ENCODE data around the gene WFS1. TPM values are rescaled to one million over a fixed set of nuclear protein-coding genes. Genes with fewer than 3 reads are reported as not detected.

WFS1 gene
- total and polyA plus RNA-seq, 2 experiments from 2014 or later = 36.1 to 43.1 TPM

DNA sequence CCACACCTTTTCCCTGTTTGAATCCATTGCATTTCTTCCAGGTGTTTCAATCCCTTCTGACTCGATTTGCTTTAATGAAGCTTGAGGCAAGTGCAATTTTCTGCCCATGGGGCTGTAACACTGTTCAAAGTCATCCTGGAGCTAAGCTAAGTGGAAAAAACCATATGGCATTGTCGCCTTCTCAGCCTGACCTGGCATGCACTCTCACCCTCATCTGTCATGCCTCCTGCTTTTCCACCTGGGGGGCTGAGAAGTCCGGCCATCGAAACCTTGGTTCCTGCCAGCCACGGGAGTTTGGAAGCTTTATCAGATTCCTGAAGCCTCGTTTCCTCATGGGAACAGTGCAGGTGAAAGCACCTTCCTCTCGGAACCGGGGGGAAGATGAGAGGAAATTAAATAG lies 38.2 kb downstream of the WFS1 start:
- no peaks in the 10 kb centered on the region for H3K79me2 ChIP-seq
- H3K9me3 ChIP-seq (ENCODE audit: low read depth) = no peaks in the 10 kb centered on the region
- TF ChIP-seq, protein P1, sequence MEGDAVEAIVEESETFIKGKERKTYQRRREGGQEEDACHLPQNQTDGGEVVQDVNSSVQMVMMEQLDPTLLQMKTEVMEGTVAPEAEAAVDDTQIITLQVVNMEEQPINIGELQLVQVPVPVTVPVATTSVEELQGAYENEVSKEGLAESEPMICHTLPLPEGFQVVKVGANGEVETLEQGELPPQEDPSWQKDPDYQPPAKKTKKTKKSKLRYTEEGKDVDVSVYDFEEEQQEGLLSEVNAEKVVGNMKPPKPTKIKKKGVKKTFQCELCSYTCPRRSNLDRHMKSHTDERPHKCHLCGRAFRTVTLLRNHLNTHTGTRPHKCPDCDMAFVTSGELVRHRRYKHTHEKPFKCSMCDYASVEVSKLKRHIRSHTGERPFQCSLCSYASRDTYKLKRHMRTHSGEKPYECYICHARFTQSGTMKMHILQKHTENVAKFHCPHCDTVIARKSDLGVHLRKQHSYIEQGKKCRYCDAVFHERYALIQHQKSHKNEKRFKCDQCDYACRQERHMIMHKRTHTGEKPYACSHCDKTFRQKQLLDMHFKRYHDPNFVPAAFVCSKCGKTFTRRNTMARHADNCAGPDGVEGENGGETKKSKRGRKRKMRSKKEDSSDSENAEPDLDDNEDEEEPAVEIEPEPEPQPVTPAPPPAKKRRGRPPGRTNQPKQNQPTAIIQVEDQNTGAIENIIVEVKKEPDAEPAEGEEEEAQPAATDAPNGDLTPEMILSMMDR (IDR thresholded peaks at IDR 0.05; ENCODE audit: poor library complexity) = no peak
- TF ChIP-seq EZH2 (IDR thresholded peaks at IDR 0.05; ENCODE audit: borderline replicate concordance) (no peak), EZH2phosphoT487 (IDR thresholded peaks at IDR 0.05; ENCODE audit: low read depth, severe bottlenecking, unreplicated experiment) (no peak)
- no peak overlapping the region for H3K27ac ChIP-seq
- 90% methylated on average over 8 of the region's 8 CpGs for WGBS (ENCODE audit: low lambda C conversion rate, missing lambda C conversion rate)
- H2AFZ ChIP-seq = no peak overlapping the region
- peaks cover 12% of the 10 kb centered on the region for H3K27me3 ChIP-seq
- H3K4me3 ChIP-seq = no peak overlapping the region
- no peaks in the 10 kb centered on the region for H3K36me3 ChIP-seq (replicated peaks; ENCODE audit: insufficient read depth, low read depth)
- no peak for DNase-seq (ENCODE audit: low spot score)
- no peaks in the 10 kb centered on the region for H3K9me2 ChIP-seq (replicated peaks; ENCODE audit: insufficient read depth)
- no peaks in the 10 kb centered on the region for H4K20me1 ChIP-seq (ENCODE audit: insufficient read depth, poor library complexity, severe bottlenecking)
- H3K4me2 ChIP-seq = no peak overlapping the region
- peaks cover 5% of the 10 kb centered on the region for H3K4me1 ChIP-seq (ENCODE audit: insufficient read depth)

- 2% methylated on average over 33 of the region's 65 CpGs for WGBS (ENCODE audit: low lambda C conversion rate, missing lambda C conversion rate)
Observed at GRCh38 chr4:6308899-6309643, 39.4 kb downstream of the WFS1 start.

DNA sequence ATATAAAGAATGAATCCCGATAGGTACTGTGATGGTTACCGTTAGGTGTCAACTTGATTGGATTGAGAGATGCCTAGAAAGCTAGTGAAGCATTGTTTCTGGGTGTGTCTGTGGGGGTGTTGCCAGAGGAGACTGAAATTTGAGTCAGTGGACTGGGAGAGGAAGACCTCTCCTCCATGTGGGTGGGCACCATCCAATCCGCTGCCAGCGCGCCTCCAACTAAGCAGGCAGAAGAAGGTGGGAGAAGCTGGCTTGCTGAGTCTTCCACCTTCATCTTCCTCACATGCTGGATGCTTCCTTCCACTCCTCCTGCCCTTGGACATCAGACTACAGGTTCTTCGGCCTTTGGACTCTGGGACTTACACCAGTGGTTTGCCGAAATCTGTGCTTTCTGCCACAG lies 40.1 kb downstream of the WFS1 start:
- Histone ChIP-seq H3K4me3 (peak overlapping the region; percentile 67), H2AFZ (peak overlapping the region; percentile 94)

More at GRCh38 chr4:6308899-6309643, 39.4 kb downstream of the WFS1 start:
- peaks cover 5% of the 10 kb centered on the region for H3K4me1 ChIP-seq (ENCODE audit: insufficient read depth)
- H3K4me3 ChIP-seq = peak overlapping the region; percentile 67
- H3K79me2 ChIP-seq = no peaks in the 10 kb centered on the region
- TF ChIP-seq EZH2 (IDR thresholded peaks at IDR 0.05; ENCODE audit: borderline replicate concordance) = no peak
- TF ChIP-seq EZH2phosphoT487 (IDR thresholded peaks at IDR 0.05; ENCODE audit: low read depth, severe bottlenecking, unreplicated experiment) = no peak
- TF ChIP-seq, protein P1 (IDR thresholded peaks at IDR 0.05; ENCODE audit: poor library complexity) = peak; percentile 21
- peak overlapping the region; percentile 98 for H3K4me2 ChIP-seq
- H3K27me3 ChIP-seq = peaks cover 12% of the 10 kb centered on the region
- peak overlapping the region; percentile 63 for H3K27ac ChIP-seq
- peak; percentile 71 for DNase-seq (ENCODE audit: low spot score)
- no peaks in the 10 kb centered on the region for H4K20me1 ChIP-seq (ENCODE audit: insufficient read depth, poor library complexity, severe bottlenecking)
- no peaks in the 10 kb centered on the region for H3K36me3 ChIP-seq (replicated peaks; ENCODE audit: insufficient read depth, low read depth)
- H3K9me2 ChIP-seq (replicated peaks; ENCODE audit: insufficient read depth) = no peaks in the 10 kb centered on the region
- H2AFZ ChIP-seq = peak overlapping the region; percentile 94
- no peaks in the 10 kb centered on the region for H3K9me3 ChIP-seq (ENCODE audit: low read depth)

More for the DNA sequence above, 40.1 kb downstream of the WFS1 start:
- Histone ChIP-seq H3K27me3 (peaks cover 12% of the 10 kb centered on the region), H3K79me2 (no peaks in the 10 kb centered on the region), H3K36me3 (replicated peaks; ENCODE audit: insufficient read depth, low read depth) (no peaks in the 10 kb centered on the region), H3K27ac (no peak overlapping the region), H3K9me2 (replicated peaks; ENCODE audit: insufficient read depth) (no peaks in the 10 kb centered on the region), H4K20me1 (ENCODE audit: insufficient read depth, poor library complexity, severe bottlenecking) (no peaks in the 10 kb centered on the region), H3K9me3 (ENCODE audit: low read depth) (no peaks in the 10 kb centered on the region), H3K4me1 (ENCODE audit: insufficient read depth) (peaks cover 5% of the 10 kb centered on the region), H3K4me2 (peak overlapping the region; percentile 98)
- 85% methylated on average over 7 of the region's 7 CpGs for WGBS (ENCODE audit: low lambda C conversion rate, missing lambda C conversion rate)
- DNase-seq (ENCODE audit: low spot score) = no peak
- TF ChIP-seq EZH2phosphoT487 (IDR thresholded peaks at IDR 0.05; ENCODE audit: low read depth, severe bottlenecking, unreplicated experiment) = no peak
- TF ChIP-seq, protein P1 (IDR thresholded peaks at IDR 0.05; ENCODE audit: poor library complexity) = no peak
- TF ChIP-seq EZH2 (IDR thresholded peaks at IDR 0.05; ENCODE audit: borderline replicate concordance) = no peak
